ENCODE data around the gene CHAD.
"Not testable (repeated sequence)": the region's sequence is repeated elsewhere in the genome, so short reads cannot be mapped to it uniquely, and the experiment has no call there.

The CHAD gene

DNA sequence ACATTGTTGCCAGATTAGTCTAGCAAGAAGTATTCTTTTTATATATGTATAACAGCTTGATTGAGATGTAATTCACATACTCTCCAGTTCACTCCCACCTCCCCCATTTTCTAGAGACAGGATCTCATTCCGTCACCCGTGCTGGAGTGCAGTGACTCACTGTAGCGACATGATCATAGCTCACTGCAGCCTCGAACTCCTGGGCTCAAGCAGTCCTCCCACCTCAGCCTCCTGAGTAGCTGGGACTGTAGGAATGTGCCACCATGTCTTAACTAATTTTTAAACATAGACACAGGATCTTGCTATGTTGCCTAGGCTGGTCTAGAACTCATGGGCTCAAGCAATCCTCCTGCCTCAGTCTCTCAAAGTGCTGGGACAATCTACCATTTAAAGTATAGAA lies 6.7 kb upstream of the CHAD start:
- DNase-seq, result no peak

DNA sequence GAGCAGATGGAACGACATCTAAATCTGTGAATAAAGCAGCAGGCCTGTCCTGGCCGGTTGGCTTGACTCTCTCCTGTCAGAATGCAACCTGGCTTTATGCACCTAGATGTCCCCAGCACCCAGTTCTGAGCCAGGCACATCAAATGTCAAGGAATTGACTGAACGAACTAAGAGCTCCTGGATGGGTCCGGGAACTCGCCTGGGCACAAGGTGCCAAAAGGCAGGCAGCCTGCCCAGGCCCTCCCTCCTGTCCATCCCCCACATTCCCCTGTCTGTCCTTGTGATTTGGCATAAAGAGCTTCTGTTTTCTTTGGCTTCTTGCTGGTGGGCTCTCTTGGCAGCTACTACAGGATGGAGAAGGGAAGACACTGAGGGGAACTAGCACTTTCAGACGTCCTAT lies 5.8 kb upstream of the CHAD start:
- no peak for DNase-seq

- DNase-seq, result no peak
Measured at GRCh38 chr17:50473901-50474300, 5.2 kb upstream of the CHAD start.

GRCh38 chr17:50472761-50473161 lies 4.1 kb upstream of the CHAD start:
- not testable (repeated sequence) for DNase-seq

DNA sequence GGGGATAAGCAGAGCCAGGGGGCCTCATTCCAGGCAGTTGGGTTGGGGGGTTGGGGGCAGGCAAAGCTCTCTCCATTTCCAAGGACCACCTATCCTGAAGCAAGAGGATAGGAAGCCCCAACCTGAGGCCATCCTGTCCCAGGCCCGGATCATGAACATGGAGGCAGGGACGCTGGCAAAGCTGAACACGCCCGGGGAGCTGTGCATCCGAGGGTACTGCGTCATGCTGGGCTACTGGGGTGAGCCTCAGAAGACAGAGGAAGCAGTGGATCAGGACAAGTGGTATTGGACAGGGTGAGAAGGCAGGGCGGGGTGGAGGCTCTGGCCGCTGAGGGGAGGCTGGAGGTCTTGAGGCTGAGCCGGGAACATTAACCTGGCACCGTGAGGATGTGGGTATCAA lies 3.6 kb upstream of the CHAD start:
- DNase-seq, result no peak

- DNase-seq, result no peak
Measured at GRCh38 chr17:50471009-50471905, 2.6 kb upstream of the CHAD start.

GRCh38 chr17:50470426-50470825 lies 1.7 kb upstream of the CHAD start:
- DNase-seq, result no peak

DNA sequence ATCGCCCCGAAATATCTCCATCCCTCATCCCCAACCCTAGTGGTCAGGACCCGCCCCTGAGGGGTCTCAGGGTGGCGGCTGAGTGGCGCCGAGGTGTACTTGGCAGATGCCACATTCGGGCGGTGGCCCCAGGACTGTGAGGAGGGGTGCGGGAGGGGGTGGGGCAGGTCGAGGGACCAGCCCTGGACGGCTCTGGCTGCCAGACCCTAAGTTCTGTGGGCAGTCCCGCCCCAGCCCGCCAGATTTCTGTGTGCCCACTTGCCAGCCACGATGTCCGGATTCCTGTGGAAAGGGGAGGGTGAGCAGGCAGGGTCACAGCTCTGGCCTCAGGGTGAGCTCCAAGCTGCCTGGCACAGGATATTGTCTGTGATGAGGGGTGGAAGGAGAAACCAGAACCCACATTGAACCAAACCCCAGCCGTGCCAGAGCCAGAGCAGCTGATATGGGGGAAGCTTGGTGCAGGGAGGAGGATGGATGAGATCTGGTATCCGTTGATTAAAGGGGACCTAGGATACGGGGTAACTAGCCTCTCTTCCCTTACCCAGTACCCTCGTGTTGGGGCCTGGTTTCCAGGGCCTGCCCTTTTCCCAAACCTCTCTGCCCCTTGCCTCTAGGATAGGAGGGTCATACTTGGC lies 1.1 kb upstream of the CHAD start:
- no peak for DNase-seq

GRCh38 chr17:50469208-50469605 lies 527 bp upstream of the CHAD start:
- no peak for DNase-seq

- DNase-seq, result no peak
Measured at GRCh38 chr17:50467855-50468303, 801 bp downstream of the CHAD start.

GRCh38 chr17:50467114-50467854 lies 1.4 kb downstream of the CHAD start:
- no peak for DNase-seq

DNA sequence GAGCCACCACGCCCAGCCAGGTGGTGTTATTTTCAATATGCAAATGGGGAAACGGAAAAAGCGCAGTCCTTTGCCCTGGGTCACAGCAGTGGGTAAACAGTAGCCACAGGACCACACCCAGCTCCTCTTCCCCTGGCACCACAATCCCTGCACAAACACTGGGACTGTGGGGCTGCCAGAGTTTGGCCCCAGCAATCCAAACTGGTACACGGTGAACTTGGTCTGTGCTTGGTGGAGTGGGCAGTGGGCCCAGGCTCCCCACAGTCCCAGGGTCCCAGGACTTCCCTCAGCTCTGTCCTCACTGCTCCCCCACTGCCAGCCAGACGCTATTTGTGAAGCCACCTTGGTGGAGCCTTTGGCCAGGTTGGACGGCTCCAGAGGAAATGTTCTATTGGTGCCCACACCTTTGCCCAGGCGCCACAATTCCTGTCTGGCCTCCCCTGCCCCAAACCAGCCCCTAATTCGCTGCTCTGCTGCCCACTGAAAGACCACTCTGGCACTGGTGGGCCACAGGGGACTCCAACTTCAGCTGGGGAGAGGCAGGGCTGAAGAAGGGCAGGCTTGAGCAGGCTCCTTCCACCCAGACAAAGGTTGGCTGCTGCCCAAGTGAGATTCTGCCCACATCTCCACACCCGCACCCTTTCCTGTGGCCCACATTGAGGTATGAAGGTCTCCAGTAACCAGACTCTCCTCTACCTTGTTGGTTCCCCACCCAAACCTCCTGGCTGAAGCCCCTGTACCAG lies 2.1 kb downstream of the CHAD start:
- no peak for DNase-seq

GRCh38 chr17:50465635-50466034 lies 3.0 kb downstream of the CHAD start:
- no peak for DNase-seq

GRCh38 chr17:50465171-50465570 lies 3.5 kb downstream of the CHAD start:
- DNase-seq, result no peak

- no peak for DNase-seq
Measured at GRCh38 chr17:50464736-50465135, 3.9 kb downstream of the CHAD start.

DNA sequence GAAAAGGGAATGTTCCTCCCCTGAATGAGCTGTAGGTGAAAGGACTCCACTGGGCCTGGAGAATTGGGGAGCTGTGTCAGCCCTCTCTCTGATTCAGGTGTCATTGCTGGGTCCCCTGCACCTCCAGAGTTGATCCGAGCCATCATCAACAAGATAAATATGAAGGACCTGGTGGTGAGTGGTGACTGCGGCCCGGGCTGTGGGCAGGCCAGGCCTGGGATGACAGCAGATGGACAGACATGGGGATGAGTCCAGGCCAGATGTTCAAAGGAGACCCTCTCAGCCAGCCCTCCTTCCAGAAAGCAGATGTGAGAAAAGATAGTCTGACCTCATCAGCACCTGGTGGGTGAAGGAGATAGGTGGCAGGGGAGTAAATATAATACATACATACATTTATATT lies 4.6 kb downstream of the CHAD start:
- no peak for DNase-seq

DNA sequence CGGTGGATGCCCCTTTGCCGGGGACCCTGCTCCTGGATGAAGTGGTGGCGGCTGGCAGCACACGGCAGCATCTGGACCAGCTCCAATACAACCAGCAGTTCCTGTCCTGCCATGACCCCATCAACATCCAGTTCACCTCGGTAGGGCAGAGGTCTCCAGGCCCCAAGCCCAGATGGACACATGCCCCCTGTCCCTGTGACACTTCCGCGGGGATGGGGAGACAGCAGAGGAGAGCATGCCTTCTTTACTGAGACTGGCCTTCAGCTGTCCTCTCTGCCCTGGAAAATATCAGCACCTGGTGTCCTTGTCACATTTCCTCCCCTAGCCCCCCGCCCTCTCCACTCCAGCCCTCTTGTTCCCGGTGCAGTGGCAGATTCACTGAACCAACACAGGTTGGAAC lies 6.2 kb downstream of the CHAD start:
- no peak for DNase-seq

GRCh38 chr17:50461550-50462132 lies 7.0 kb downstream of the CHAD start:
- DNase-seq, result no peak

DNA sequence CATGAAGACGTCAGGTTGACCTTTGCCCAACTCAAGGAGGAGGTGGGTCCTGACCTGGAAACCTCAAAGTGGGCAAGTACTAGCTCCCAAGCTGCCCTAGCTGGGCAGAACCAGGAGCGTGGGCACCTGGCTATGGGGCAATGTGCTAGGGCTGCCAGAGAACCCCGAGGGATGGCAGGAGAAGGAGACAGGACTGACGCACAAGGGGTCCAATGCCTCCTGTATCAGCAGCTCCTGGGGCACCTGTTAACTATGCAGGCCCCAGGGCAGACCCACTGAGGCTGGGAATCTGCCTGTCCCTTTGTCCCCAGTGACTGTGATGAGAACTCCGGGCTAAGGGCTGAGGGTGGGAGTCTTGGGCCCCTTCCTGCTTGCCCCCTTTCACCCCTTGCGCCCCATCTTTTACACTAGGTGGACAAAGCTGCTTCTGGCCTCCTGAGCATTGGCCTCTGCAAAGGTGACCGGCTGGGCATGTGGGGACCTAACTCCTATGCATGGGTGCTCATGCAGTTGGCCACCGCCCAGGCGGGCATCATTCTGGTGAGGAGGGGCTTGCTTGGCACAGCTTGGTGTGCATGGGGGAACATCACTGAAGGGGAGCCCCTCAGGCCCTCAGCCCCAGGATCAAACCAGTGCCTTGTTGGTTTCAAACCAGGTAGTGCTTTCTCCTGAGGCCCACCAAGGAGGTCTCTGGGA lies 7.7 kb downstream of the CHAD start:
- DNase-seq, result no peak

- no peak for DNase-seq
Measured at GRCh38 chr17:50459756-50460155, 8.9 kb downstream of the CHAD start.
